NCI-H1930 (cell line): ENCODE results near the gene CASP6.

ENCODE experiments used
- DNase-seq, 2 experiments: peaks; one replicate each; lab custom pipeline; 2025; lab: John Stamatoyannopoulos, UW

The CASP6 gene

GRCh38 chr4:109671350-109671749, 31.9 kb downstream of the CASP6 start:
- no peak for DNase-seq

GRCh38 chr4:109665783-109666485, 37.3 kb downstream of the CASP6 start:
- peak in 1 of 2 experiments; percentile 3 for DNase-seq

- DNase-seq: no peak
These were observed 40.5 kb downstream of the CASP6 start for GRCh38 chr4:109662771-109663170.

GRCh38 chr4:109662116-109662515, 41.1 kb downstream of the CASP6 start:
- no peak for DNase-seq

GRCh38 chr4:109658871-109659410, 44.3 kb downstream of the CASP6 start:
- DNase-seq: no peak

GRCh38 chr4:109657854-109658418, 45.3 kb downstream of the CASP6 start:
- DNase-seq: no peak

- no peak for DNase-seq
These were observed 47.8 kb downstream of the CASP6 start for GRCh38 chr4:109655396-109655795.

GRCh38 chr4:109649872-109650271, 53.4 kb downstream of the CASP6 start:
- no peak for DNase-seq

- no peak for DNase-seq
These were observed 54.2 kb downstream of the CASP6 start for GRCh38 chr4:109648997-109649575.

GRCh38 chr4:109648266-109648996, 54.8 kb downstream of the CASP6 start:
- no peak for DNase-seq

- DNase-seq: no peak
These were observed 57.2 kb downstream of the CASP6 start for GRCh38 chr4:109645874-109646710.

GRCh38 chr4:109640644-109641043, 62.6 kb downstream of the CASP6 start:
- DNase-seq: no peak
